Hepatocyte (in vitro differentiated cells): Measurements from ENCODE around the gene CABP2. TPM values are rescaled to one million over a fixed set of nuclear protein-coding genes. Genes with fewer than 3 reads are reported as not detected.

Experiments used
- DNase-seq: peaks from one replicate; pipeline ENCODE4 v3.0.0-alpha.2; 2016; ENCODE audit warnings: low spot score
- H2AFZ ChIP-seq: fragments of 200-600 bp; sonication (generic); 2 replicates; pipeline ENCODE4 v1.6.0; 2016; ENCODE audit warnings: antibody characterized with exemption, mild to moderate bottlenecking
- H3K27ac ChIP-seq: fragments of 200-600 bp; sonication (generic); 2 replicates; pipeline ENCODE4 v1.5.1; 2016; ENCODE audit warnings: mild to moderate bottlenecking
- H3K27me3 ChIP-seq: fragments of 200-600 bp; sonication (generic); 2 replicates; pipeline ENCODE4 v1.6.1; 2016
- H3K36me3 ChIP-seq: fragments of 200-600 bp; sonication (generic); replicated peaks from 2 replicates; pipeline ENCODE4 v1.5.1; 2016; ENCODE audit warnings: low read depth; ENCODE audit not compliant: insufficient read depth
- H3K4me1 ChIP-seq: fragments of 200-600 bp; sonication (generic); 2 replicates; pipeline ENCODE4 v1.5.1; 2016; ENCODE audit warnings: mild to moderate bottlenecking, moderate library complexity; ENCODE audit not compliant: insufficient read depth
- H3K4me2 ChIP-seq: fragments of 200-600 bp; sonication (generic); 2 replicates; pipeline ENCODE4 v1.6.0; 2016
- H3K4me3 ChIP-seq: fragments of 200-600 bp; sonication (generic); 2 replicates; pipeline ENCODE4 v1.5.1; 2016; ENCODE audit warnings: mild to moderate bottlenecking
- H3K79me2 ChIP-seq: fragments of 200-600 bp; sonication (generic); 2 replicates; pipeline ENCODE4 v1.6.0; 2017; ENCODE audit warnings: mild to moderate bottlenecking
- H3K9me2 ChIP-seq: fragments of 200-600 bp; sonication (generic); replicated peaks from 2 replicates; pipeline ENCODE4 v1.6.0; 2017; ENCODE audit warnings: mild to moderate bottlenecking; ENCODE audit not compliant: insufficient read depth
- H3K9me3 ChIP-seq: fragments of 200-600 bp; sonication (generic); 2 replicates; pipeline ENCODE4 v1.5.1; 2016; ENCODE audit warnings: low read depth, mild to moderate bottlenecking
- H4K20me1 ChIP-seq: fragments of 200-600 bp; sonication (generic); 2 replicates; pipeline ENCODE4 v1.6.0; 2016; ENCODE audit warnings: mild to moderate bottlenecking; ENCODE audit not compliant: insufficient read depth, poor library complexity, severe bottlenecking
- CTCF ChIP-seq: fragments of 200-600 bp; sonication (generic); IDR thresholded peaks from 2 replicates; pipeline ENCODE4 v1.5.1; 2016; ENCODE audit warnings: antibody characterized with exemption, mild to moderate bottlenecking; ENCODE audit not compliant: poor library complexity
- EZH2 ChIP-seq: fragments of 200-600 bp; sonication (generic); IDR thresholded peaks from 2 replicates; pipeline ENCODE4 v1.6.1; 2016; ENCODE audit warnings: antibody characterized with exemption, mild to moderate bottlenecking, borderline replicate concordance
- EZH2phosphoT487 ChIP-seq: fragments of 200-600 bp; sonication (generic); IDR thresholded peaks from one replicate; pipeline ENCODE4 v1.6.1; 2018; ENCODE audit warnings: antibody characterized with exemption, mild to moderate bottlenecking, low read depth, moderate library complexity; ENCODE audit not compliant: unreplicated experiment, severe bottlenecking
- whole genome bisulfite sequencing: methylation state at CpG from one replicate; pipeline ENCODE4 v1.1.6; 2016; ENCODE audit warnings: low lambda C conversion rate; ENCODE audit errors: missing lambda C conversion rate; 5-methylcytosine and 5-hydroxymethylcytosine counted together
- polyA plus RNA-seq: library from polyadenylated mRNA; unstranded; fragments of >200 nt; fragmentation: Nextera tagmentation; extraction: Ambion mirVana; gene quantifications from 2 replicates; pipeline ENCODE4 v1.2.1, GENCODE V29; 2016
- total RNA-seq: library from RNA; depleted of rRNA; stranded (reverse); fragments of >200 nt; gene quantifications from 2 replicates; pipeline ENCODE4 v1.2.3, GENCODE V29; 2014

CABP2 gene
- total and polyA plus RNA-seq, 2 experiments from 2014 or later, result not detected

GRCh38 chr11:67532889-67533288, 9.6 kb upstream of the CABP2 start:
- no peak overlapping the region for H3K4me2 ChIP-seq
- no peak for DNase-seq
- no peaks in the 10 kb centered on the region for H3K27me3 ChIP-seq
- no peak overlapping the region for H3K4me3 ChIP-seq
- no peak overlapping the region for H2AFZ ChIP-seq
- TF ChIP-seq CTCF (no peak), EZH2 (no peak), EZH2phosphoT487 (no peak)
- no peaks in the 10 kb centered on the region for H4K20me1 ChIP-seq
- WGBS, result 80% methylated on average over 2 of the region's 2 CpGs
- no peak overlapping the region for H3K27ac ChIP-seq
- H3K4me1 ChIP-seq, result no peaks in the 10 kb centered on the region
- no peaks in the 10 kb centered on the region for H3K79me2 ChIP-seq
- no peaks in the 10 kb centered on the region for H3K36me3 ChIP-seq
- H3K9me3 ChIP-seq, result peaks cover 4% of the 10 kb centered on the region
- no peaks in the 10 kb centered on the region for H3K9me2 ChIP-seq

- H3K9me2 ChIP-seq, result no peaks in the 10 kb centered on the region
- no peak overlapping the region for H3K4me2 ChIP-seq
- 94% methylated on average over 5 of the region's 5 CpGs for WGBS
- no peaks in the 10 kb centered on the region for H3K79me2 ChIP-seq
- DNase-seq, result no peak
- H3K27me3 ChIP-seq, result no peaks in the 10 kb centered on the region
- H3K9me3 ChIP-seq, result peaks cover 4% of the 10 kb centered on the region
- TF ChIP-seq EZH2phosphoT487 (no peak), CTCF (no peak), EZH2 (no peak)
- no peak overlapping the region for H3K4me3 ChIP-seq
- no peak overlapping the region for H3K27ac ChIP-seq
- H2AFZ ChIP-seq, result no peak overlapping the region
- no peaks in the 10 kb centered on the region for H3K4me1 ChIP-seq
- H3K36me3 ChIP-seq, result no peaks in the 10 kb centered on the region
- H4K20me1 ChIP-seq, result no peaks in the 10 kb centered on the region
These were observed 7.0 kb upstream of the CABP2 start for GRCh38 chr11:67530282-67530592.

GRCh38 chr11:67528376-67528775, 5.1 kb upstream of the CABP2 start:
- no peak for DNase-seq
- Histone ChIP-seq H2AFZ (no peak overlapping the region), H3K4me1 (no peaks in the 10 kb centered on the region), H3K27ac (no peak overlapping the region), H3K9me3 (no peaks in the 10 kb centered on the region), H4K20me1 (no peaks in the 10 kb centered on the region), H3K27me3 (no peaks in the 10 kb centered on the region), H3K9me2 (no peaks in the 10 kb centered on the region), H3K79me2 (no peaks in the 10 kb centered on the region), H3K4me2 (no peak overlapping the region), H3K4me3 (no peak overlapping the region), H3K36me3 (no peaks in the 10 kb centered on the region)
- WGBS, result 93% methylated on average over 4 of the region's 4 CpGs
- TF ChIP-seq EZH2, result no peak
- TF ChIP-seq CTCF, result no peak
- TF ChIP-seq EZH2phosphoT487, result no peak
